Measurements from ENCODE around the gene BLOC1S3.

Gene BLOC1S3

GRCh38 chr19:45146741-45147205, 31.8 kb upstream of the BLOC1S3 start:
- no peak overlapping the region for H3K27ac ChIP-seq (ENCODE audit: low read depth, low read length, poor library complexity, severe bottlenecking)
- H3F3A ChIP-seq (ENCODE audit: insufficient read depth, low read length) = no peaks in the 10 kb centered on the region
- no peaks in the 10 kb centered on the region for H3K9me2 ChIP-seq (ENCODE audit: low read depth, low read length)
- no peak overlapping the region for H3K9ac ChIP-seq (ENCODE audit: low read length)
- no peaks in the 10 kb centered on the region for H4K20me1 ChIP-seq (ENCODE audit: insufficient read depth, low read length)
- H3K27me3 ChIP-seq (ENCODE audit: insufficient read depth, low read length) = no peaks in the 10 kb centered on the region
- peaks cover 31% of the 10 kb centered on the region for H3K36me3 ChIP-seq (ENCODE audit: insufficient read depth, low read length)
- no peak overlapping the region for H3K4me3 ChIP-seq (ENCODE audit: low read depth, low read length, poor library complexity, severe bottlenecking)
- no peak overlapping the region for H2AFZ ChIP-seq (ENCODE audit: low read length)
- no peak for TF ChIP-seq EZH2 (IDR thresholded peaks at IDR 0.05; ENCODE audit: borderline replicate concordance, low read length)
- no peak for TF ChIP-seq CTCF (IDR thresholded peaks at IDR 0.05; ENCODE audit: low read length)
- no peaks in the 10 kb centered on the region for H3K4me1 ChIP-seq (ENCODE audit: insufficient read depth, low read length, severe bottlenecking)
- no peak overlapping the region for H3K4me2 ChIP-seq (ENCODE audit: low read length)
- no peaks in the 10 kb centered on the region for H3K79me2 ChIP-seq (ENCODE audit: insufficient read depth, low read length)
- H3K9me3 ChIP-seq (ENCODE audit: low read length) = no peaks in the 10 kb centered on the region

- Histone ChIP-seq H3K4me3 (ENCODE audit: low read depth, low read length, poor library complexity, severe bottlenecking) (no peak overlapping the region), H3K4me2 (ENCODE audit: low read length) (no peak overlapping the region), H4K20me1 (ENCODE audit: insufficient read depth, low read length) (no peaks in the 10 kb centered on the region), H3K9me3 (ENCODE audit: low read length) (no peaks in the 10 kb centered on the region), H3K79me2 (ENCODE audit: insufficient read depth, low read length) (no peaks in the 10 kb centered on the region), H3K9me2 (ENCODE audit: low read depth, low read length) (no peaks in the 10 kb centered on the region), H3K27ac (ENCODE audit: low read depth, low read length, poor library complexity, severe bottlenecking) (no peak overlapping the region), H3F3A (ENCODE audit: insufficient read depth, low read length) (no peaks in the 10 kb centered on the region), H3K36me3 (ENCODE audit: insufficient read depth, low read length) (peaks cover 19% of the 10 kb centered on the region), H3K9ac (ENCODE audit: low read length) (no peak overlapping the region), H3K4me1 (ENCODE audit: insufficient read depth, low read length, severe bottlenecking) (no peaks in the 10 kb centered on the region), H2AFZ (ENCODE audit: low read length) (no peak overlapping the region), H3K27me3 (ENCODE audit: insufficient read depth, low read length) (no peaks in the 10 kb centered on the region)
- peak; percentile 13; the same call in 1 of the 2 replicates for TF ChIP-seq CTCF (IDR thresholded peaks at IDR 0.05; ENCODE audit: low read length)
- TF ChIP-seq EZH2 (IDR thresholded peaks at IDR 0.05; ENCODE audit: borderline replicate concordance, low read length) = no peak
These were observed 30.5 kb upstream of the BLOC1S3 start for GRCh38 chr19:45147835-45148676.

- Histone ChIP-seq H3K4me3 (ENCODE audit: low read depth, low read length, poor library complexity, severe bottlenecking) (no peak overlapping the region), H3F3A (ENCODE audit: insufficient read depth, low read length) (no peaks in the 10 kb centered on the region), H3K9me3 (ENCODE audit: low read length) (no peaks in the 10 kb centered on the region), H3K36me3 (ENCODE audit: insufficient read depth, low read length) (peaks cover 12% of the 10 kb centered on the region), H3K9me2 (ENCODE audit: low read depth, low read length) (no peaks in the 10 kb centered on the region), H3K79me2 (ENCODE audit: insufficient read depth, low read length) (no peaks in the 10 kb centered on the region), H3K4me2 (ENCODE audit: low read length) (no peak overlapping the region), H4K20me1 (ENCODE audit: insufficient read depth, low read length) (no peaks in the 10 kb centered on the region), H3K27ac (ENCODE audit: low read depth, low read length, poor library complexity, severe bottlenecking) (no peak overlapping the region), H3K4me1 (ENCODE audit: insufficient read depth, low read length, severe bottlenecking) (no peaks in the 10 kb centered on the region), H3K9ac (ENCODE audit: low read length) (no peak overlapping the region), H2AFZ (ENCODE audit: low read length) (no peak overlapping the region), H3K27me3 (ENCODE audit: insufficient read depth, low read length) (no peaks in the 10 kb centered on the region)
- TF ChIP-seq EZH2 (IDR thresholded peaks at IDR 0.05; ENCODE audit: borderline replicate concordance, low read length) (no peak), CTCF (IDR thresholded peaks at IDR 0.05; ENCODE audit: low read length) (no peak)
These were observed 29.5 kb upstream of the BLOC1S3 start for GRCh38 chr19:45149129-45149528.

Measured in OCI-LY1 (cell line).